LHCN-M2 (cell line): ENCODE results near the gene EPS15. TPM values are rescaled to one million over a fixed set of nuclear protein-coding genes. Genes with fewer than 3 reads are reported as not detected.
"Not testable (repeated sequence)": the region's sequence is repeated elsewhere in the genome, so short reads cannot be mapped to it uniquely, and the experiment has no call there.

Experiments
- DNase-seq: peaks from one replicate; pipeline ENCODE4 v3.0.0-alpha.2; 2012; ENCODE audit warnings: low read depth
- total RNA-seq: library from RNA; depleted of rRNA; stranded (reverse); fragments of >200 nt; gene quantifications from 2 replicates; pipeline ENCODE4 v1.2.3, GENCODE V29; 2014

EPS15 gene
- total RNA-seq, 1 experiment from 2014 or later = 27.5 TPM

- no peak for DNase-seq
These were observed 23.3 kb upstream of the EPS15 start for GRCh38 chr1:51542158-51542953.

DNA sequence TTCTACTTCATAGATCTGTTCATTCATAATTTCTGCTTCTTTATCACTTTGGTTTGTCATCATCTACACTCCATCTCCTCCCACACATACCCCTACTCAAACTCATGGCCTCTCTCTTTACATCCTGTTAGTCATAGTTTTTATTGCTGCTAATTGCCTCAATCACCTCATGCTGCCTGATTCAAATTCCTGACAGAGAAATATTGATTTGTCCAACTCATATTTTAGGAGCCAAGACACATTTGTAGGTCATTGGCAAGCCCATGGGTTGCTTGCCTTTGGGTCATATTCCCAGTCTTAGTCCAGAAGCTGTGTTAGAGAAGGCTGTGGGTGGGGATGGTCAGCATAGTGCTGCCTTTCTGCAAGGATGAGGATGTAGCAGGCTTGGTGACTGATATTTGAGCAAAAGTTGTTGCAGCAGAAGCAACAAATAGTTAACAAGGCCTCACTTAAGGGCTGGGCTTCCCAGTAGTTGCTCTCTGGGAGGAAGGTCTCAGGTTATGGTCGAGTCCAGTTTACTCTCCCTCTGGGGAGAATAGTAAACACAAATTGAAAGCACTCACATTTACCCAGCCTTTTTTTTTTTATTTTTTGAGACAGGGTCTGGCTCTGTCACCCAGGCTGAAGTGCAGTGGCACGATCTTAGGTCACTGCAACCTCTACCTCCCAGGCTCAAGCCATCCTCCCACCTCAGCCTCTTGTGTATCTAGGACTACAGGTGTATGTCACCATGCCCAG, 22.4 kb upstream of the EPS15 start:
- no peak for DNase-seq

- no peak for DNase-seq
These were observed 18.5 kb upstream of the EPS15 start for GRCh38 chr1:51537568-51537967.

DNA sequence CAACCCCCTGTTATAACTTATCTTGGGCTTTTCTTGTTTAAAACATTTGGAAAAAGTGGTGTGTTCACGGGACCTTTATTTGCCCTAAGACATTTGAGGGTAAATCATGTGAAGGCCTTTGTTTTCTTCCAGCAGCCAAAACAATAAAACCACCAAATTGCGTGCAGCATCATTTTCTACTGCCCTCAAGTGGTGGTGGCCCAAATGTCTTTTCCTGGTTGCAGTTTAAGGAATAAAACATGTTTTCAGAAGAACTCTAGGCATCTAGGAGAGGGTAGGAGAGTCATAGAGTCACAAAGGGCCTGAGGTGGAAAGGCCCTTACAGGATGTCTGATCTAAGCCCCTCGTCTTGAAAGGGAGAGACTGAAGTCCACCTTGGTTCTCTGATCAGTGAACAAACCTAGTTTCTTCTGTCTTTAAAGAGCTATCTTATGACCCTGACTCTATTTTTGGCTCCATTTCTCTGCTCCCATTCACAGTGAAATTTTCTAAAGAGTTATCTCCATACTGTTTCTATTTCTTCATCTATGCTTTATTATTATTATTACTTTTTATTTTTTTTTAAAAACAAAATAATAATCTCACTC, 16.0 kb upstream of the EPS15 start:
- DNase-seq = peak; percentile 74

DNA sequence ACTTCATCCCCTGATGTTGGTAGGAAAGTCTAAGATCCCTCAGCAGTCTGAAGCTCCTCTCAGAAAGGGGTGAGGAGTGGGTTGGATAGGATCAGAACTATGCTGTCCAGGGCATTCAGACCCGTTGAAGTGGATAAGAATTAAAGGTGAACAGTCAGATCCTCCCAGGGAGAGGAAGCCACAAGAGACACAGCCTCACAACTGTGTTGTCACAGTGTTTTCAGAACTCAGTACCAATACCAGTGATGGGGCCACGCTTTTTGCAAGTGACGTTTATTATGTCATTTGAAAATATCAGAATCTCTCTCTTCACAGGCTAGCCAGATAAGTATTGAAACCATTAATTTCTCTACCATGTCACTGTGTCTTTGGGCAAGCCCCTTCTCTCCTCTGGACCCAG, 15.4 kb upstream of the EPS15 start:
- DNase-seq = no peak

DNA sequence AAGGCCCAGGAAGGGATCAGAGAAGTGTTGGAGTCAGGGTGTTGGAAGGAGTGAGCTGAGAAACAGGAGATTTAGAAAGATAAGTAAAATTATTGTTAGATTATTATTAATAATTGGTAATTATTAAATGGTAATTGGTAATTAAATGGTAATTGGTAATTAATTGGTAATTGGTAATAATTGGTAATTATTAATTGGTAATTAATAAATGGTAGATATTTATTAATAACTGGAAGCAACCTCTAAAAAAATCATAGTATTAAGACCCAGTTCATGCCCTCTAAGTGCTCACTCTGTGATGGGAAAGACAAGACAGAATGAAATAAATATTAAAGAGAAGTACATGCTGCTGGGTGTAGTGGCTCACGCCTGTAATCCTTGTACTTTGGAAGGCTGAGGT, 13.8 kb upstream of the EPS15 start:
- no peak for DNase-seq

DNA sequence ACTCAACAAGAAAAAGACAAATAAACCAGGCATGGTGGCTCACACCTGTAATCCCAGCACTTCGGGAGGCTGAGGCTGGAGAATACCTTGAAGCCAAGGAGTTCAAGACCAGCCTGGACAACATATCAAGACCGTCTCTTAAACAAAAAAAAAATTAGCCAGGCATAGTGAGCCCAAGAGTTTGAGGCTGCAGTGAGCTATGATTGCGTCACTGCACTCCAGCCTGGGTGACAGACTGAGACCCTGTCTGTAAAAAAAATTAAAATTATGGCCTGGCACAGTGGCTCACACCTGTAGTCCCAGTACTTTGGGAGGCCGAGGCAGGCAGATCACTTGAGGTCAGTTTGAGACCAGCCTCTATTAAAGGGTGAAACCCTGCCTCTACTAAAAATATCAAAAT, 11.4 kb upstream of the EPS15 start:
- not testable (repeated sequence) for DNase-seq

- no peak for DNase-seq
These were observed 8.1 kb upstream of the EPS15 start for GRCh38 chr1:51527144-51527543.

DNA sequence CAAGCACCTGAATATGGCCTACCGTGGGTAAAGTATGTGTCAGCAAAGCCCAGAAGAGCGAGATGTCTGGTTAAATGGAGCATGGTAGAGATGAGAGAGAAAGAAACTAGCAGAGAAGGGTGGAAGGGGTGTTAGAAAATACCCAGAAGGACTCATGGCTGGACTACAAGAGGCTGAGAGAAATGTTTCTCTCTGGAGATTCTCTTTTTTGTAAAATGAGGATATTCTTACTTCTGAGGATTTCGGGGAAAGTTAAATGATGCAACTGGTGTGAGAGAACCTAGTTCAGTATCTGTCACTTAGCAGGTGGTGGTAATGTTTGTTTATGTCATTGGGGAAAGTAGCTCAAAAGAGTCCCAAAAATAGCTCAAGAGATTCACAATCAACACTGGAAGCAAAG, 7.2 kb upstream of the EPS15 start:
- DNase-seq = no peak

DNA sequence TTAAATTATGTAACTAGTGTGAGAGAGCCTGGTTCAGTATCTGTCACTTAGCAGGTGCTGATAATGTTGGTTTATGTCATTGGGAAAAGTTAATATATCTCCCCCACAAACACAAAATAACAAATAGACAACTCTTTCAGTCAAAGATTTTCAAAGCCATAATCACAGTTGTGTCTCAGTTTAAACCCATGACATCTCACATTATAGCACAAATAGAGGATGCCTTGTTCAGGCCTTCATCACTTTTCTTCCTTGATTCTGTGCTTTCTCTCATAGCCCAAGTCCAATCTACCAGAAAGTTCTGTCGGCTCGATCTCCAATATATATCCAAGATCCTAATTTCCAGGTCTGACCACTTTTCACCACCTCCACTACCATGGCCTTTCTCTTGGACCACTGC, 6.2 kb upstream of the EPS15 start:
- no peak for DNase-seq

GRCh38 chr1:51524817-51525216, 5.8 kb upstream of the EPS15 start:
- no peak for DNase-seq

GRCh38 chr1:51523931-51524330, 4.9 kb upstream of the EPS15 start:
- no peak for DNase-seq

DNA sequence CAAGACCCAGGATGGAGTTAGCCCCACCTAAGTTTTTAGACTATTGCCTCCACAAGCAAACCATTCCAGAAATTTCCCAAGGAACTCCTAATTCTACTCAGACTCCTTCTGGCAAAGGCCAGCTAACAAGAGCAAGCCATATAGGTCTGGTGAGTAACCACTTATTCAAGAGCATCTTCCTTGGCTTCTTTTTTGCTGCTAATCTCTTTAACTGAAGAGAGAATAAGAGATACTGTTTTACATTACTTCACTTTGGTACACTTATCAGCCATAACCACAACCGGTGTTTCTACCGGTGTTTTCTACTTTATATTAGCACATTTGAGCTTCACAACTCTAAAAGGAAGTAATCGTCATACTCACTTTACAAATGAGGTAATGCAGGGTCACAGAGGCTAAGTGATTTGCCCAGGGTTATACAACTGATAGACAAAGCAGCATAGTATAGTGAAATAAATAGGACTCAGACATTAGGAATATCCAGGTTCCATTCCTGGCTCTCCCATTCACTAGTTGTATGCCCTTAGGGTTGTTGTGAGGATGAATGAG, 1.7 kb upstream of the EPS15 start:
- no peak for DNase-seq

- peak; percentile 23 for DNase-seq
These were observed 1.0 kb upstream of the EPS15 start for GRCh38 chr1:51519865-51520699.

DNA sequence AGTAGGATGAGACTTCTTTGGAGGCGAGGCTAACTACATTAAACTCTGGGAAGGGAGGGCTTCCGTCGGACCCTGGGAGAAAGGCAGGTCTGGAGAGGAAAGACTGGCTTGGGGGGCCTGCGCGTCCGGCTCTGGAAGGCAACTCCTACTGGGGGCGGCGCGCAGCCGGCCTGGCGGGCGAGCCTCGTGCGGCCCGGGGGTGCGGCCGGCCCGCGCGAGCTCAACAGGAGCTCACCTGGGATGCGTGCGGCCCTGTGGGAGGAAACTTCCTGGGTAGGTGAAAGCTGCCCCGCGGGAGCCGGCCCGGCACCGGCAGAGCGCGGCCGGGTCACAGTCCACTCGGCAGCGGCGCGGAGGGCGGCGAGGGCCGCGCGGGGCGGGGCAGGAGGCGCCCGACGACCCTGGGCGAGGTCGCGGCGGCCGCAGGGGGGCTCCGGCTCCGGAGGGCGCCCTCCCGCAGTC, 449 bp downstream of the EPS15 start:
- DNase-seq = peak; percentile 9

- peak; percentile 26 for DNase-seq
These were observed 957 bp downstream of the EPS15 start for GRCh38 chr1:51518033-51518585.

DNA sequence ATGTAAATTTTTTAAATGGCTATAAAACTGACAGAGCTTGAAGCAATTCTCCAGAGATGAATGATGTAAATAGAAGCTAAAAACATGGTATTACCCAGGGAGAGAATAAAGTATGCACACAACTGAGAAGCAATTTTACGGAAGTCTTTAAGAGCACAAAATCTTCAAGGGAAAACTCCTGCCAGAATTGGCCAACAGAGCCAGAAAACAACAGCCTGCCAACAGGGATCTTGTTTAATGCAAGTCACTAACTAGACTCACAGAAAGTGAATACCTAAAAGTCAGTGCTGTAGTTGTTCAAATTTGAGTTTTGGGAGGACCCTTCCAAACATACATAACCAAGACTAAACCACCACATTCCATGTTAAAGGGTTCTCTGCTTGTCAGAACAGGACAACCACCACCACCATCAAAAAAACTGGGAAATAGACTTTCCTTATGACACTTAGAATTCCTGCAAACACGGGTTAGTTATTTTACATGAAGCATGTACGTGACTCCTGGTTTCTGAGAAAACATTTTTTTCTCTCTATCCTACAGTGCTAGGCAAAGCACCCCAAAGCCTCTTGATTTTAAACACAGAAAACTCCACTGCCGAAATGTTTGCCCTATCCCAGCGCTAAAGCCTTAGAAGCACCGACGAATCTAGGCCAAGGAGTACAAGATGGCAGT, 1.6 kb downstream of the EPS15 start:
- peak; percentile 10 for DNase-seq

DNA sequence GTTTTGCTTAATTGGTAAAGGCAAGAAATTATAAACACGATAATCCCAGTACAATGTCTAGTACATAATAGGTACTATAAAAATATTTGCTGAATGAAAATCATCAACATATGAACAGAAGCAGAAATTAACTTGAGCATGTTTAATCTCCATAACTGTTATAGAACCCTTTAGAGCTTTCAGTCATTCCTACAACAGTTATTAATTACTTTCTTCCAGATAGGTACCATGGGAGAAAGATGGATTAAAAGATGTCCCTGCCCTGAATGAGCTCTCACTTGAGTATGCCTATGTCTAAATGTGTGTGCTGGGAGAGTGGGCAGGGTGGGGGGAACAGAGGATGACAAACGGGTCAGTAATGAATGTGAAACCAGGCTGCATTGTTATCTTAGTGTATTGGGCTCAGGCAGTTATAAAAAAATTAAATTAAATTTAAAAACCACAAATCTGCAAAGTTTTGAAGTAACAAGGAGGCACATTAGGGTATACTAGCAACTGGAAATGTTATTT, 2.4 kb downstream of the EPS15 start:
- DNase-seq = peak; percentile 13

DNA sequence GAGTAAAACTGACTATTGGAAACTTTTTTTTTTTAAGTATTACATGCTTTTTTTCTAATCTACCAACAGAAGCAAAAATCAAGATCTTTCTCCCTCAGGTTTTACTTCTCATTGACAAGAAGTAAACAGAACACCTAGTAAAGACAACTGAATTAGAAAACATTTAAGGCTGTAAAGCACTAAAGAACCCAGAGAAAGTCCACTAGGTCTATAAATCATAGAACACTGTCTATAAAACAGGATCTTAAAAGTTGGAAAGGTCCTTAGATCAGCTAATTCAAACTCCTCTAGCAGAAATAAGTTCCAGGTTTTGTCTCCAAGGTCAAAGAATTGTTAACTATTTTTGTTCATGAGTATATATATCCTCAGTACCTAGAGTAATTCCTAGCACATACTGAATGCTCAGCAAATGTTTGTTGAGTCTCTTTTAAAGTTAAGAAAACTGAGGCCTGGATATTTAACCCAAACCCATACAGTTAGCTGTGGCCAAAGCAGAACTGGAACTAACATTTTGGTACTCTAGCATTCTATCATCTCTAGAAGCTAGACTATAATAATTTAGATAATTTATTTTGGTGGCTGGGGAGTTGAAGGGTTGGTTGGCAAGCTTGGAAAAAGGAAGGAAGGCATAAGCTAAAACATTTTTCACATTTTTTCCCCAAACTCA, 3.0 kb downstream of the EPS15 start:
- no peak for DNase-seq
